Retinal pigment epithelial cell (primary cell): ENCODE measurements around the gene UBAC2.

Source experiments
- DNase-seq: peaks from one replicate; pipeline ENCODE4 v3.0.0-alpha.2; 2010; ENCODE audit warnings: low read depth
- H3K4me3 ChIP-seq: 2 replicates; pipeline ENCODE4 v1.5.1; 2011; ENCODE audit warnings: mild to moderate bottlenecking, low read length, control low read depth, moderate library complexity
- CTCF ChIP-seq: conservative IDR thresholded peaks from 2 replicates; pipeline ENCODE4 v1.5.1; 2011; ENCODE audit warnings: low read depth, low read length, control low read depth, inconsistent platforms

Gene UBAC2

GRCh38 chr13:99316657-99317256 is 116.1 kb downstream of the UBAC2 start:
- no peak for DNase-seq
- no peak for TF ChIP-seq CTCF
- no peak overlapping the region for H3K4me3 ChIP-seq

- TF ChIP-seq CTCF, result no peak
- peak; percentile 85 for DNase-seq
- H3K4me3 ChIP-seq, result no peak overlapping the region
Measured at GRCh38 chr13:99320693-99321481, 120.2 kb downstream of the UBAC2 start.

- no peak for DNase-seq
- TF ChIP-seq CTCF, result no peak
- H3K4me3 ChIP-seq, result no peak overlapping the region
Measured at GRCh38 chr13:99321709-99322108, 121.1 kb downstream of the UBAC2 start.

- no peak overlapping the region for H3K4me3 ChIP-seq
- DNase-seq, result no peak
- no peak for TF ChIP-seq CTCF
Measured at GRCh38 chr13:99322297-99323103, 121.8 kb downstream of the UBAC2 start.

GRCh38 chr13:99323488-99323887 is 122.8 kb downstream of the UBAC2 start:
- DNase-seq, result no peak

GRCh38 chr13:99326012-99326411 is 125.4 kb downstream of the UBAC2 start:
- H3K4me3 ChIP-seq, result no peak overlapping the region
- TF ChIP-seq CTCF, result no peak
- no peak for DNase-seq

More at GRCh38 chr13:99323488-99323887, 122.8 kb downstream of the UBAC2 start:
- H3K4me3 ChIP-seq, result no peak overlapping the region
- no peak for TF ChIP-seq CTCF
